ENCODE measurements around the gene LMBR1L. TPM values are rescaled to one million over a fixed set of nuclear protein-coding genes. Genes with fewer than 3 reads are reported as not detected.

Gene LMBR1L
- total RNA-seq, 1 experiment from 2014 or later: 55.1 TPM

DNA sequence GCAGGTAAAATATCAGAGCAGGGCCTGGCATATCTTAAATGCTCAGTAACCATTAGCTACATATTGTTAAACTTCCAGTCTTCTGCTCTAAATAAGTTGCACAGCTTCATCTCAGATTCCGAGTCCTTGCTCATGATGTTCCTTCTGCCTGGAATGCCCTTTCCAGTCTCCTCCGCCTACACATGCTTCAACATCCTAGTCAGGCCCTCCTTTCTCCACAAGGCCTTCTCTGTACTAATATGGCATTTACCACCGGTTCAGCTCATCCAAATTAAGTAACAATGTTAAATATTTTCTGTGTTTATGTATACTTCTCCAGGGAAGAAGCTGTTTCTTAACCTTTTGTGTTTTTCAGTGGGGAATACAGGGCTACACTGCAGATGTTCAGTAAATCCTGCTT is 24.5 kb downstream of the LMBR1L start:
- Mint-ChIP-seq H3K9me3 (no peaks in the 10 kb centered on the region), H3K4me3 (no peak overlapping the region), H3K27ac (no peak overlapping the region), H3K36me3 (ENCODE audit: insufficient read depth in 1 of 3, low read depth in 3 of 3) (peaks cover 0 to 2% (median 0%) of the 10 kb centered on the region in 3 experiments; a peak in 2 of 7 replicates), H3K27me3 (ENCODE audit: low read depth) (peaks cover 78% of the 10 kb centered on the region), H3K4me1 (peaks cover 13 to 25% of the 10 kb centered on the region in 2 experiments)
- Histone ChIP-seq H2AK5ac (ENCODE audit: insufficient read length, low read length) (no peak overlapping the region), H4K20me1 (ENCODE audit: control insufficient read depth, insufficient read depth, insufficient read length) (peaks cover 8% of the 10 kb centered on the region), H3K4ac (ENCODE audit: low read depth, low read length) (no peak overlapping the region), H3K4me2 (ENCODE audit: insufficient read depth, insufficient read length, low read length) (no peak overlapping the region), H3K14ac (ENCODE audit: insufficient read depth, low read length) (no peak overlapping the region), H3K56ac (ENCODE audit: insufficient read length, low read depth, low read length) (no peak overlapping the region), H3K79me1 (ENCODE audit: insufficient read depth, low read depth, low read length, poor library complexity, severe bottlenecking) (no peaks in the 10 kb centered on the region), H3T11ph (ENCODE audit: low read length) (no peak overlapping the region), H3K4me1 (ENCODE audit: insufficient read depth, low read length) (no peaks in the 10 kb centered on the region), H4K8ac (replicated peaks; ENCODE audit: insufficient read length, low read depth, low read length) (no peak overlapping the region), H3K9me3 (ENCODE audit: control insufficient read depth, low read depth, low read length) (no peaks in the 10 kb centered on the region), H4K91ac (ENCODE audit: insufficient read length, low read depth, low read length) (no peak overlapping the region), H2AFZ (ENCODE audit: low read length) (no peak overlapping the region), H2BK5ac (ENCODE audit: insufficient read length, low read length) (no peak overlapping the region), H2BK20ac (ENCODE audit: low read depth, low read length, poor library complexity, severe bottlenecking) (no peak overlapping the region), H3K9ac (ENCODE audit: extremely low read depth, insufficient read length, low read length) (no peak overlapping the region), H4K5ac (ENCODE audit: insufficient read length, low read depth, low read length) (no peak overlapping the region), H3K23ac (ENCODE audit: insufficient read length, low read depth, low read length) (no peak overlapping the region), H2BK120ac (ENCODE audit: low read depth, low read length, poor library complexity, severe bottlenecking) (no peak overlapping the region), H3K27ac (ENCODE audit: insufficient read length, low read depth, low read length) (no peak overlapping the region), H2BK12ac (ENCODE audit: insufficient read length, low read depth, low read length) (no peak overlapping the region), H3K27me3 (ENCODE audit: insufficient read depth, low read length) (peaks cover 40% of the 10 kb centered on the region), H2BK15ac (ENCODE audit: low read depth, low read length) (no peak overlapping the region), H3K23me2 (ENCODE audit: insufficient read length, low read depth, low read length, poor library complexity, severe bottlenecking) (peaks cover 12% of the 10 kb centered on the region), H3K18ac (ENCODE audit: insufficient read length, low read depth, low read length) (no peak overlapping the region), H3K79me2 (ENCODE audit: insufficient read depth, low read length) (no peaks in the 10 kb centered on the region)
- DNase-seq: no peak
- no CpG with 5 or more reads among the region's 3 CpGs for WGBS (ENCODE audit: extremely low coverage, insufficient read length, low lambda C conversion rate)
- TF ChIP-seq, protein P1, sequence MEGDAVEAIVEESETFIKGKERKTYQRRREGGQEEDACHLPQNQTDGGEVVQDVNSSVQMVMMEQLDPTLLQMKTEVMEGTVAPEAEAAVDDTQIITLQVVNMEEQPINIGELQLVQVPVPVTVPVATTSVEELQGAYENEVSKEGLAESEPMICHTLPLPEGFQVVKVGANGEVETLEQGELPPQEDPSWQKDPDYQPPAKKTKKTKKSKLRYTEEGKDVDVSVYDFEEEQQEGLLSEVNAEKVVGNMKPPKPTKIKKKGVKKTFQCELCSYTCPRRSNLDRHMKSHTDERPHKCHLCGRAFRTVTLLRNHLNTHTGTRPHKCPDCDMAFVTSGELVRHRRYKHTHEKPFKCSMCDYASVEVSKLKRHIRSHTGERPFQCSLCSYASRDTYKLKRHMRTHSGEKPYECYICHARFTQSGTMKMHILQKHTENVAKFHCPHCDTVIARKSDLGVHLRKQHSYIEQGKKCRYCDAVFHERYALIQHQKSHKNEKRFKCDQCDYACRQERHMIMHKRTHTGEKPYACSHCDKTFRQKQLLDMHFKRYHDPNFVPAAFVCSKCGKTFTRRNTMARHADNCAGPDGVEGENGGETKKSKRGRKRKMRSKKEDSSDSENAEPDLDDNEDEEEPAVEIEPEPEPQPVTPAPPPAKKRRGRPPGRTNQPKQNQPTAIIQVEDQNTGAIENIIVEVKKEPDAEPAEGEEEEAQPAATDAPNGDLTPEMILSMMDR (conservative IDR thresholded peaks at IDR 0.05): no peak

All from H9 (cell line).